Aorta (tissue), 5 donors: ENCODE data around the gene EHD4. TPM values are rescaled to one million over a fixed set of nuclear protein-coding genes. Genes with fewer than 3 reads are reported as not detected.

Source experiments
- ATAC-seq: fragments of 200-7000 bp; cut with Tn5 transposase; one replicate; pipeline ENCODE4 v1.9.1; 2022; ENCODE audit warnings: moderate library complexity; ENCODE audit not compliant: low FRiP score
- DNase-seq, 2 donors: peaks; one replicate each; pipeline ENCODE4 v3.0.0-alpha.2; 2020
- H3K27ac ChIP-seq, 2 donors: one replicate each; pipeline ENCODE4 v1.5.1; 2013; ENCODE audit warnings: low read length in 2 of 2, mild to moderate bottlenecking in 2 of 2, moderate library complexity in 2 of 2, control low read depth in 1 of 2, inconsistent platforms in 1 of 2, low read depth in 1 of 2
- H3K27me3 ChIP-seq, 2 donors: one replicate each; pipeline ENCODE4 v1.6.1; 2013; ENCODE audit warnings: control low read depth in 1 of 2, low read length in 1 of 2, mild to moderate bottlenecking in 1 of 2, moderate library complexity in 1 of 2; ENCODE audit not compliant: insufficient read depth in 2 of 2, control insufficient read depth in 1 of 2
- H3K36me3 ChIP-seq, 2 donors: one replicate each; pipeline ENCODE4 v1.6.1; 2013; ENCODE audit warnings: control low read depth in 1 of 2, low read length in 1 of 2, mild to moderate bottlenecking in 1 of 2; ENCODE audit not compliant: insufficient read depth in 2 of 2, control insufficient read depth in 1 of 2
- H3K4me1 ChIP-seq, 2 donors: one replicate each; pipeline ENCODE4 v1.6.1; 2013; ENCODE audit warnings: low read length in 2 of 2, control low read depth in 1 of 2, mild to moderate bottlenecking in 1 of 2, moderate library complexity in 1 of 2; ENCODE audit not compliant: insufficient read depth in 2 of 2, control insufficient read depth in 1 of 2
- H3K4me3 ChIP-seq, 2 donors: one replicate each; pipeline ENCODE4 v1.5.1; 2013; ENCODE audit warnings: low read length in 2 of 2, control low read depth in 1 of 2, mild to moderate bottlenecking in 1 of 2
- H3K9me3 ChIP-seq: one replicate; pipeline ENCODE4 v1.6.1; 2013; ENCODE audit warnings: mild to moderate bottlenecking, low read length; ENCODE audit not compliant: control insufficient read depth
- WGBS, 2 donors: extraction: QIAGEN DNeasy Blood & Tissue Kit; methylation state at CpG; one replicate each; pipeline ENCODE4 v1.1.7; 2013; 5-methylcytosine and 5-hydroxymethylcytosine counted together
- intact Hi-C, 2 donors: fragments of 100-400 bp; cut with DNase I; formaldehyde crosslinking; loops; one replicate each; pipeline versions ENCODE4 v1.14.2 to v1.15.0; 2022
- polyA plus RNA-seq, 2 donors: library from polyadenylated mRNA; stranded (reverse); fragments of 200-250 nt; gene quantifications; one replicate each; pipeline ENCODE4 v1.2.3, GENCODE V29; 2013
- total RNA-seq, 2 donors: library from RNA; stranded (reverse); fragmentation: NEBNext Ultra II Directional; extraction: Animal tissue kit (Norgen Biotek cat#: 25700); gene quantifications; one replicate each; pipeline ENCODE4 v1.2.1, GENCODE V29; 2021
- donor health status: healthy with polysubstance abuse.
- donor health status: Bipolar disorder and iron deficiency.
- donor health status: DM: no; HTN: no; CAD: no.
- donor health status: DM: no; HTN: no; CAD: no.
- donor health status: DM: yes; HTN: yes; CAD: no.

EHD4 gene
- total and polyA plus RNA-seq, 4 donors = 11.4 to 56.6 (median 30.0) TPM

GRCh38 chr15:41979493-41980266 is 7.3 kb upstream of the EHD4 start:
- Histone ChIP-seq H3K27ac (no peak overlapping the region), H3K36me3 (no peaks in the 10 kb centered on the region), H3K4me1 (no peaks in the 10 kb centered on the region), H3K9me3 (no peaks in the 10 kb centered on the region), H3K4me3 (no peak overlapping the region), H3K27me3 (no peaks in the 10 kb centered on the region)
- 89 to 92% methylated on average over 5 of the region's 5 CpGs for WGBS, 2 donors
- no peak for ATAC-seq
- no peak for DNase-seq
- intact Hi-C loops = loop anchor here in 1 of 2 donors (10.0 kb wide), 2 partner anchors 145 to 155 kb away; partner anchors contain the start of gene PLA2G4B

- intact Hi-C loops = loop anchor here in 1 of 2 donors (10.0 kb wide), 1 partner anchor 144 kb away; the partner anchor contains the start of gene PLA2G4B
- DNase-seq = no peak
- no peak overlapping the region for H3K4me3 ChIP-seq
- H3K4me1 ChIP-seq = no peaks in the 10 kb centered on the region
- H3K27me3 ChIP-seq = no peaks in the 10 kb centered on the region
- 79% methylated on average over 4 of the region's 4 CpGs for WGBS, 2 donors
- H3K36me3 ChIP-seq = no peaks in the 10 kb centered on the region
- no peak overlapping the region for H3K27ac ChIP-seq
- no peaks in the 10 kb centered on the region for H3K9me3 ChIP-seq
- no peak for ATAC-seq
Measured at GRCh38 chr15:41978534-41978933, 6.2 kb upstream of the EHD4 start.

GRCh38 chr15:41977757-41978383 is 5.5 kb upstream of the EHD4 start:
- WGBS, 2 donors = 83% methylated on average over 6 of the region's 6 CpGs
- ATAC-seq (no peak), DNase-seq (no peak)
- no peaks in the 10 kb centered on the region for H3K9me3 ChIP-seq
- H3K36me3 ChIP-seq = no peaks in the 10 kb centered on the region
- H3K27me3 ChIP-seq = no peaks in the 10 kb centered on the region
- intact Hi-C loops = loop anchor here in 1 of 2 donors (10.0 kb wide), 1 partner anchor 143 kb away; the partner anchor contains the start of gene PLA2G4B
- no peak overlapping the region for H3K27ac ChIP-seq
- H3K4me3 ChIP-seq = no peak overlapping the region
- no peaks in the 10 kb centered on the region for H3K4me1 ChIP-seq

- DNase-seq (no peak), ATAC-seq (no peak)
- Histone ChIP-seq H3K4me3 (no peak overlapping the region), H3K27ac (no peak overlapping the region), H3K36me3 (no peaks in the 10 kb centered on the region), H3K9me3 (no peaks in the 10 kb centered on the region), H3K4me1 (peaks cover 0 to under 1% of the 10 kb centered on the region in 2 donors), H3K27me3 (no peaks in the 10 kb centered on the region)
- 57 to 71% methylated on average over 2 of the region's 2 CpGs for WGBS, 2 donors
- intact Hi-C loops = loop anchor here in 1 of 2 donors (10.0 kb wide), 1 partner anchor 141 kb away; the partner anchor contains the start of gene PLA2G4B
Measured at GRCh38 chr15:41975669-41976068, 3.3 kb upstream of the EHD4 start.

- peaks cover 0 to 7% of the 10 kb centered on the region in 2 donors for H3K4me1 ChIP-seq
- H3K4me3 ChIP-seq = no peak overlapping the region
- 97 to 100% methylated on average over 1 of the region's 1 CpG for WGBS, 2 donors
- intact Hi-C loops = loop anchor here in 1 of 2 donors (10.0 kb wide), 1 partner anchor 139 kb away; the partner anchor contains the start of gene PLA2G4B
- H3K36me3 ChIP-seq = no peaks in the 10 kb centered on the region
- no peaks in the 10 kb centered on the region for H3K27me3 ChIP-seq
- no peak for DNase-seq
- no peak overlapping the region for H3K27ac ChIP-seq
- no peak for ATAC-seq
- H3K9me3 ChIP-seq = no peaks in the 10 kb centered on the region
Measured at GRCh38 chr15:41974041-41974440, 1.7 kb upstream of the EHD4 start.

GRCh38 chr15:41971895-41972252 is 483 bp downstream of the EHD4 start:
- peak overlapping the region; percentile 68 to 69 for H3K27ac ChIP-seq
- DNase-seq = no peak
- peaks cover 0 to 7% of the 10 kb centered on the region in 2 donors for H3K4me1 ChIP-seq
- H3K36me3 ChIP-seq = no peaks in the 10 kb centered on the region
- no peaks in the 10 kb centered on the region for H3K27me3 ChIP-seq
- intact Hi-C loops = loop anchor here in 1 of 2 donors (10.0 kb wide), 1 partner anchor 137 kb away; the partner anchor contains the start of gene PLA2G4B
- peak overlapping the region; percentile 57 to 89 for H3K4me3 ChIP-seq
- no peaks in the 10 kb centered on the region for H3K9me3 ChIP-seq
- peak; percentile 49 for ATAC-seq
- 1% methylated on average over 30 to 46 of the region's 46 CpGs for WGBS, 2 donors

GRCh38 chr15:41971089-41971894 is 1.1 kb downstream of the EHD4 start:
- ATAC-seq = peak; percentile 65

GRCh38 chr15:41970456-41970855 is 1.9 kb downstream of the EHD4 start:
- intact Hi-C loops = loop anchor here in 1 of 2 donors (10.0 kb wide), 1 partner anchor 136 kb away; the partner anchor contains the start of gene PLA2G4B
- Histone ChIP-seq H3K9me3 (no peaks in the 10 kb centered on the region), H3K27ac (peak overlapping the region in 1 of 2 donors; percentile 44), H3K27me3 (no peaks in the 10 kb centered on the region), H3K4me1 (peaks cover 0 to 7% of the 10 kb centered on the region in 2 donors), H3K4me3 (no peak overlapping the region), H3K36me3 (no peaks in the 10 kb centered on the region)
- ATAC-seq (no peak), DNase-seq (no peak)
- WGBS, 2 donors = 62 to 65% methylated on average over 1 of the region's 1 CpG

More at GRCh38 chr15:41971089-41971894, 1.1 kb downstream of the EHD4 start:
- H3K4me3 ChIP-seq = peak overlapping the region; percentile 57 to 89
- no peaks in the 10 kb centered on the region for H3K36me3 ChIP-seq
- peak; percentile 80 to 85 for DNase-seq
- 1% methylated on average over 16 of the region's 16 CpGs for WGBS, 2 donors
- H3K27me3 ChIP-seq = no peaks in the 10 kb centered on the region
- H3K27ac ChIP-seq = peak overlapping the region; percentile 68 to 69
- H3K9me3 ChIP-seq = no peaks in the 10 kb centered on the region
- intact Hi-C loops = loop anchor here in 1 of 2 donors (10.0 kb wide), 1 partner anchor 136 kb away; the partner anchor contains the start of gene PLA2G4B
- peaks cover 0 to 7% of the 10 kb centered on the region in 2 donors for H3K4me1 ChIP-seq
